OCI-LY3 (cell line): ENCODE results near the gene SRGAP2B.
"Not testable (repeated sequence)": the region's sequence is repeated elsewhere in the genome, so short reads cannot be mapped to it uniquely, and the experiment has no call there.

ENCODE experiments used
- H2AFZ ChIP-seq: fragments of 200-600, 300-600 bp; shearing (Covaris generic); 2 replicates; pipeline ENCODE4 v1.6.0; 2014; ENCODE audit warnings: antibody characterized with exemption, low read depth, low read length
- H3K27ac ChIP-seq: fragments of 200-600, 300-600 bp; sonication (generic); 2 replicates; pipeline ENCODE4 v1.5.1; 2014; ENCODE audit warnings: mild to moderate bottlenecking, low read length, moderate library complexity, mixed read lengths
- H3K27me3 ChIP-seq: fragments of 200-600, 300-600 bp; sonication (generic); 2 replicates; pipeline ENCODE4 v1.6.1; 2014; ENCODE audit warnings: low read depth, low read length, mixed read lengths
- H3K36me3 ChIP-seq: fragments of 200-600, 300-600 bp; sonication (generic); replicated peaks from 2 replicates; pipeline ENCODE3; 2014; ENCODE audit warnings: low read depth, low read length, mixed read lengths
- H3K4me1 ChIP-seq: fragments of 300-600, 200-600 bp; sonication (generic); 2 replicates; pipeline ENCODE4 v1.6.1; 2014; ENCODE audit warnings: low read length, mixed read lengths
- H3K4me2 ChIP-seq: fragments of 200-600, 300-600 bp; sonication (generic); 2 replicates; pipeline ENCODE4 v1.6.1; 2014; ENCODE audit warnings: low read length, mixed read lengths
- H3K4me3 ChIP-seq: fragments of 300-600, 200-600 bp; sonication (generic); 2 replicates; pipeline ENCODE4 v1.5.1; 2014; ENCODE audit warnings: antibody characterized with exemption, mild to moderate bottlenecking, low read length, moderate library complexity
- H3K79me2 ChIP-seq: fragments of 300-600, 200-600 bp; shearing (Covaris generic); 2 replicates; pipeline ENCODE4 v1.6.1; 2014; ENCODE audit warnings: mild to moderate bottlenecking, low read length, mixed read lengths
- H3K9ac ChIP-seq: fragments of 300-600, 200-600 bp; shearing (Covaris generic); 2 replicates; pipeline ENCODE4 v1.6.0; 2014; ENCODE audit warnings: mild to moderate bottlenecking, low read length, moderate library complexity
- H3K9me3 ChIP-seq: fragments of 200-600, 300-600 bp; shearing (Covaris generic); 2 replicates; pipeline ENCODE4 v1.6.1; 2014; ENCODE audit warnings: low read length, mixed read lengths; ENCODE audit not compliant: insufficient read depth
- H4K20me1 ChIP-seq: fragments of 200-600, 300-600 bp; sonication (generic); 2 replicates; pipeline ENCODE4 v1.6.1; 2016; ENCODE audit warnings: low read length, mixed read lengths; ENCODE audit not compliant: insufficient read depth

The SRGAP2B gene

DNA sequence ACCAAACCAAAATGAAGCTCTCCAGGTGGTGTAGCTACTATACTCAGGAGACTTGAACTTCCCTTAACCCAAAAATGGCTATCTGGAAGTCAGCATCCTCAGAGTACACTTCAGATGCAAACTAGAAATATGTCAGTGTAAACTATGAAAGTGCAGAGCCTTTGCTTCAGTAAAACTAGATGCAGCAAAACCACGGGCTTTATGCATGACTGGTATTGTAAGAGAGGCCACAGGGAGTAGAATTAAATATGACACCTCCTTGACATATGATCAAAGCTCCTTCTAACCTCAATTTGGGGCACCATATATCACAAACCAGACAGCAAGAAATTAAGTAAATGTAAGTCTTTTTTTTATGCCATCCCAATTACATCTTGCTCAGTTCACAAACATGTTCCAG lies 47.6 kb downstream of the SRGAP2B start:
- H3K79me2 ChIP-seq, H3K27me3 ChIP-seq, H3K9ac ChIP-seq, H3K36me3 ChIP-seq, H3K4me2 ChIP-seq, H4K20me1 ChIP-seq, H3K27ac ChIP-seq, H3K4me3 ChIP-seq, H3K9me3 ChIP-seq, H3K4me1 ChIP-seq, H2AFZ ChIP-seq: not testable (repeated sequence)

DNA sequence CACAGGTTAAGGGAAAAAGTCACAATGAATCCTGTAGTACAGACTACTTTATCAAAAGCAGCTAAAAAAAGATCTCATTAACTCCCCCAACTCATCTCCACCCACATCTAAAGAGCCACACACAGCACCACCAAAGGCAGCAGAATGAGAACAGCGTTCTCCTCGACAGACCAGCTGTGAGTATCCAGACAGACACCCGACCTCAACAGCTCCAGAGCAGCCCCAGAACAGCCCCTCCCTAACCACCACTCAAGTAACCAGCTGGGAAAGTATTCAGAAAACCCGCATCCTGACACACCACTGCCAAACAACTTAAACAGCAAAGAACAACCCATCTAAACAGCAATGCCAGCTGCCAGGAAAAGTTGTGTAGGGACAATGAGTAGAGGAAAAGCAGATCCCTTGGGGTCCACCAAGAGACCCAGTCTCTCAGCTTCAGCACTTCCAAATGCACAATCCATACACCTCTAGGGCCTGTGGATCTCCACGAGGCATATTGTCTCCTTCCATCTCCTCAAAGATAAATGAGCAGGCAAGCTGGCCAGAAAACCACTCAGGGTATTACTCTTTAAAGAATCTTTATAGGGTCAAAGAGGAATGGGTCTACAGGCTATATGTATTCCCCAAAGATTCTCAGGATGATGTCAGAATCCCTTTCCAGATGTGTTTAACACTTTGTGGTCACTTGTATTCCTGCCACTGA lies 49.4 kb downstream of the SRGAP2B start:
- H3K79me2 ChIP-seq, H3K4me2 ChIP-seq, H3K4me3 ChIP-seq, H3K9ac ChIP-seq, H3K27me3 ChIP-seq, H2AFZ ChIP-seq, H3K9me3 ChIP-seq, H3K27ac ChIP-seq, H3K4me1 ChIP-seq, H3K36me3 ChIP-seq, H4K20me1 ChIP-seq: not testable (repeated sequence)

DNA sequence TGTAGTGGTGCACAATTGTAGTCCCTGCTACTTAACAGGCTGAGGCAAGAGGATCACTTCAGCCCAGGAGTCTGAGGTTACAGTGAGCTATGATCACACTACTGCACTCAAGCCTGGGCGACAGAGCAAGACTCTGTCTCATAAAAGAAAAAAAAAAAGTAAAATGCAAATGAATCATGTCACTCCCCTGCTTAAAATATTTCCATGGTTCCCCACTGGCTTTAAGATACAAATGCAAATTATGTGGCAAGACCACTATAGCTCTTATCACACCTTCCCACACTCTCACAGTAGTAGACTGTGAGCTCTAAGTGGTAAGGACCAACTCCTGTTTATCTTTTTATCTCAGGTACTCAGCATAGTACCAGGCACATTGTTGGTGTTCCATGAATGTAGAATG lies 53.6 kb downstream of the SRGAP2B start:
- H3K79me2 ChIP-seq, H4K20me1 ChIP-seq, H3K9ac ChIP-seq, H3K4me2 ChIP-seq, H3K4me1 ChIP-seq, H3K27me3 ChIP-seq, H3K36me3 ChIP-seq, H2AFZ ChIP-seq, H3K27ac ChIP-seq, H3K4me3 ChIP-seq, H3K9me3 ChIP-seq: not testable (repeated sequence)

DNA sequence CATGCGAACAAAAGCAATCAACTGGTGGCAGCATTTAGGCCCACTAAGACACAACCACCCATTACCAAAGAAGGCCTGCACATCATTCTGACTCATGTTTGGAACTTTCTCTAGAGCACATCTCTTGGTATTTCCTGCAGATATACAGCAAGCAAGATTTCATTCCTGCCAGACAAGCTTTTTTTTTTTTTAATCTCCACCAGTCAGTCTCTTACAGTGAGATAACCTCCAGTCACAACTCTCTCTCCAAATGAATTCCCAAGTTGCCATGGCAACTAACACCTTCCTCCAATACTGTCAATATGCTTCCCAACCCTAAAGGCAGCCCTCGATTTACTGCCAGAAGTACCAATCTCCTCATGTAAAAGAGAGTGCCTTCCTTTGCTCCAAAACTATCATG lies 59.1 kb downstream of the SRGAP2B start:
- not testable (repeated sequence) for H3K9me3 ChIP-seq, H3K27ac ChIP-seq, H3K4me1 ChIP-seq, H4K20me1 ChIP-seq, H3K36me3 ChIP-seq, H3K27me3 ChIP-seq, H3K4me2 ChIP-seq, H3K79me2 ChIP-seq, H3K4me3 ChIP-seq, H2AFZ ChIP-seq, H3K9ac ChIP-seq

DNA sequence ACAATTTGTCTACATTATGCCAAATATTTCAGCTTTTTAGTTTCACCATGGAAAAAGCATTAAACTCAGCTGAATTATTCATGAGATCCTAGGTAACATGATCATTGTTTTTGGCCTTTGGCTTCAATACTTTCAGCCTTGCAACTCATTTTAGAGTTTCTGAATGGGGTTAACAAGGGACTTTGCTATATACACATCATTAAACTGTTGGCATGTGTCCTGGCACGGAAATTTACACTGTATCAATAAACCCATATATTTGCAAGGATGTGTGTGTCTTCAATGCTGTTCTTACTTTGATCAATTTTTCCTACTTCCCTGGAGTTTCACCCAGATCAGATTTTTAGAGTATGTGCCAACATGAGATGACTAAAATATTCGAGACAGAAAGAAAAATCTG lies 61.6 kb downstream of the SRGAP2B start:
- not testable (repeated sequence) for H3K9ac ChIP-seq, H3K27ac ChIP-seq, H3K9me3 ChIP-seq, H3K27me3 ChIP-seq, H3K4me1 ChIP-seq, H3K4me3 ChIP-seq, H4K20me1 ChIP-seq, H3K4me2 ChIP-seq, H2AFZ ChIP-seq, H3K79me2 ChIP-seq, H3K36me3 ChIP-seq

DNA sequence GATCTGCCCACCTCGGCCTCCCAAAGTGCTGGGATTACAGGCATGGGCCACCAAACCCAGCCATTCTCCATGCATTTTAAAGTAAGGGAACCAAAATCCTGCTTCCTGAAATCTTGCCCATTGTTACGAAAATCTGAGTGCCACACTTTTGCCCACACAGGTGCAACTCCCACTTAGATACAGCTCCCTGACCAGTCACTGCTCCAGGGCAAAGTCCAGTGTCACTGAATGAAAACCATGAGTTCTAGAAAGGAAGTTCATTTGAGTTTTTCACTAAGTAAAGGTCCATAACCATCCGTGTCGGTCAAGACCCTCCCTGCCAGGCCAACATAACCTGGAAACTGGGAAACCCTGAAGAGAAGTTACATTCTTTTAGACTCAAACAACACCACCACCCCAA lies 67.9 kb downstream of the SRGAP2B start:
- H3K4me3 ChIP-seq, H3K79me2 ChIP-seq, H4K20me1 ChIP-seq, H3K4me2 ChIP-seq, H3K9me3 ChIP-seq, H3K4me1 ChIP-seq, H3K36me3 ChIP-seq, H3K27ac ChIP-seq, H3K9ac ChIP-seq, H3K27me3 ChIP-seq, H2AFZ ChIP-seq: not testable (repeated sequence)

DNA sequence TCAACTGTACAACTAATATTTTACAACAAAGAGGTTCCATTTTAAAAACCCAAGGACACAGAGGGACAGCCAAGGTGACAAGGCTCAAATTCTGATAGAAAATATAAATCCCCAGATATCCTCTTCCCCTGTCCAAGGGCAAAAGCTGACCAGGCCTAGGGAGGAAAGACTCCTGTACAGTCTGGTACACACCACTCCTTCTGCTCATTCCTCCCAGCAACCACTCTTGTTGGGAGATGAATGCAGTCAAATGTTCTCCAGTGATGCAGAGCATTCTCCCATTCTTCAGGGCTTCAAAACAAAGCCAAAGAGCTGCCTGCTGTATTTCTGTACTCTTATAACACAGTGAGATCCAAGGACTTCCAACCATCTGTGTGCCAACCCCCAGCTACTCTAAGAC lies 69.8 kb downstream of the SRGAP2B start:
- H3K36me3 ChIP-seq, H3K4me1 ChIP-seq, H3K4me3 ChIP-seq, H3K9me3 ChIP-seq, H3K27ac ChIP-seq, H2AFZ ChIP-seq, H3K4me2 ChIP-seq, H3K27me3 ChIP-seq, H3K79me2 ChIP-seq, H4K20me1 ChIP-seq, H3K9ac ChIP-seq: not testable (repeated sequence)

DNA sequence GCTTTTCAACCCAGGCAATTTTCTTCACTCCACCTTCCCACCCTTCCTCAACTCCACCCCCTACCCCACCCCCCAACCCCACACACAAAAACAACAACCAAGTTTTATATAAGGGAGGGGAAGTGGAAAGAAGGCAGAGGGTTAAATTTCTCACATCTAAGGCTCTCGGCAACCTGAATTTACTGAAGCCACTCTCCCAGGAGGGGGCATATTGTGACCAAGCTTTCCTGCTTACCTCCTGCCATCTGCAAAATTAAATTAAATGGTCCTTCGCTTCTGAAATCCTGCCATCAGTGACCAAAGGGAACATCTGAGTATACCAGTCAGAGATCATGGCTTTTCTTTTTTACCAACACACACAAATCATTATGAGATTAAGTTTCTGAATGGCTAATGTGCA lies 72.9 kb downstream of the SRGAP2B start:
- not testable (repeated sequence) for H3K4me2 ChIP-seq, H3K4me3 ChIP-seq, H3K27ac ChIP-seq, H3K36me3 ChIP-seq, H3K79me2 ChIP-seq, H3K9ac ChIP-seq, H4K20me1 ChIP-seq, H2AFZ ChIP-seq, H3K27me3 ChIP-seq, H3K4me1 ChIP-seq, H3K9me3 ChIP-seq

DNA sequence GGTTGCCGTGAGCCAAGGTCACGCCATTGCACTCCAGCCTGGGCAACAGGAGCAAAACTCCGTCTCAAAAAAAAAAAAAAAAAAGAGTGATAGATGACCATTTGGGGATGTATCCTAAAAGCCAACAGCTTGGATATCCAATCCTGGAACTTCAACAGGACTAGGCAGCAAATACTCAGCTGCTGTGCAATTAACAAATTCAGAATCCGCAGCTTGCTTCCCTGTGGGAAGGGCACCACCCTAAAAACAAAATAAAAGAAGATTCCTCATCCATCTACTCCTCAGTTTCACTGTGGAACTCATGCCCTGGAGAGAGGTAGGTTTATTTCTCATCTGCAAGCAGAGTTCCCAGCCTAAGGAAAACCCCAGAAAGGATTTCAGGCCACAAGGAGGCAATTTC lies 73.4 kb downstream of the SRGAP2B start:
- H3K9me3 ChIP-seq, H3K36me3 ChIP-seq, H3K9ac ChIP-seq, H2AFZ ChIP-seq, H3K79me2 ChIP-seq, H3K27ac ChIP-seq, H3K4me2 ChIP-seq, H3K4me1 ChIP-seq, H3K27me3 ChIP-seq, H3K4me3 ChIP-seq, H4K20me1 ChIP-seq: not testable (repeated sequence)

DNA sequence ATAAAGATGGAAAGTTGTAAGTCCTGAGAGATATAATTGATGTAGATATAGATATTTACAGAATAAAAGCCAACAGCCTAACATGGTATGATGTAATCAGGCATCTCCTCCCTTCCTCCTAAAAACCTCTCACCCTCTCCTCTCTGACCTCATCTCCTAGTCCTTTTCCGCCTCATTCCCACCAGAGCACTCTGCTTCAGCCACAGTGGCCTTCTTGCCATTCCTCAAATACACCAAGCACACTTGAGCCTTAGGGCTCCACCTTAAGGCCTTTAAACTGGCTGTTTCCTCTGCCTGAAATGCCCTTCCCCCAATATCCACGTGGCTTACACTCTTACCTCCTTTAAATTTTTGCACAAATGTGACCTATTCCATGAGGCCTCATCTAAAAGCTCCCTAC lies 75.4 kb downstream of the SRGAP2B start:
- H3K9ac ChIP-seq, H3K4me1 ChIP-seq, H3K9me3 ChIP-seq, H3K4me3 ChIP-seq, H3K36me3 ChIP-seq, H3K27me3 ChIP-seq, H3K27ac ChIP-seq, H2AFZ ChIP-seq, H3K4me2 ChIP-seq, H4K20me1 ChIP-seq, H3K79me2 ChIP-seq: not testable (repeated sequence)
